Peyer's patch (tissue), 4 donors: ENCODE measurements around the gene RAD51B. TPM values are rescaled to one million over a fixed set of nuclear protein-coding genes. Genes with fewer than 3 reads are reported as not detected.

Experiments used
- DNase-seq, 3 donors: peaks; one replicate each; pipeline ENCODE4 v3.0.0-alpha.2; 2017 to 2019
- H3K27ac ChIP-seq, 4 donors: fragments of 200-600 bp; sonication (generic); one replicate each; pipeline ENCODE4 v1.5.1; 2016 to 2019
- H3K27me3 ChIP-seq, 2 donors: fragments of 200-600 bp; sonication (generic); one replicate each; pipeline ENCODE4 v1.5.1; 2019
- H3K36me3 ChIP-seq, 3 donors: fragments of 200-600 bp; sonication (generic); one replicate each; pipeline ENCODE4 v1.5.1; 2016 to 2019
- H3K4me1 ChIP-seq, 4 donors: fragments of 200-600 bp; sonication (generic); one replicate each; pipeline ENCODE4 v1.5.1; 2016 to 2019
- H3K4me3 ChIP-seq, 4 donors: fragments of 200-600 bp; sonication (generic); 1 replicate in 3 of 4; 2 replicates in 1 of 4; pipeline ENCODE4 v1.5.1; 2016 to 2019; ENCODE audit warnings: mild to moderate bottlenecking in 1 of 4
- H3K9me3 ChIP-seq, 4 donors: fragments of 200-600 bp; sonication (generic); one replicate each; pipeline ENCODE4 v1.5.1; 2016 to 2019; ENCODE audit warnings: mild to moderate bottlenecking in 1 of 4
- CTCF ChIP-seq, 6 experiments: fragments of 450-650 bp in 4 of 6; fragments of 200-600 bp in 2 of 6; sonication (generic) in 1 of 6; IDR thresholded peaks; one replicate each; pipeline ENCODE4 v1.5.1; 2017 to 2019; ENCODE audit warnings: antibody characterized with exemption in 6 of 6, mild to moderate bottlenecking in 3 of 6, moderate library complexity in 1 of 6
- POLR2A ChIP-seq, 2 donors: fragments of 450-650 bp; IDR thresholded peaks; one replicate each; pipeline ENCODE4 v1.5.1; 2017; ENCODE audit warnings: antibody characterized with exemption in 2 of 2, mild to moderate bottlenecking in 2 of 2, moderate library complexity in 2 of 2
- total RNA-seq, 4 donors: library from RNA; depleted of rRNA; stranded (reverse); fragments of >200 nt; gene quantifications; one replicate each; pipeline ENCODE4 v1.1.0, GENCODE V29; 2016

The RAD51B gene
- total RNA-seq, 4 donors from 2014 or later = 12.6 to 103 (median 33.1) TPM

- Histone ChIP-seq H3K4me1 (peaks cover 0 to 11% (median 0%) of the 10 kb centered on the region in 4 donors), H3K27ac (peak overlapping the region; percentile 57 to 72 (median 65)), H3K4me3 (peak overlapping the region in 3 of 4 donors; percentile 5 to 38 (median 18)), H3K36me3 (no peaks in the 10 kb centered on the region), H3K27me3 (no peaks in the 10 kb centered on the region), H3K9me3 (no peaks in the 10 kb centered on the region)
- DNase-seq = peak in 2 of 3 donors; percentile 25 to 55
- no peak for TF ChIP-seq POLR2A (IDR thresholded peaks at IDR 0.05)
- no peak for TF ChIP-seq CTCF (IDR thresholded peaks at IDR 0.05)
Measured at GRCh38 chr14:68210729-68211299, 391.2 kb downstream of the RAD51B start.

GRCh38 chr14:68211421-68211820 lies 391.8 kb downstream of the RAD51B start:
- H3K4me3 ChIP-seq = no peak overlapping the region
- no peaks in the 10 kb centered on the region for H3K27me3 ChIP-seq
- no peaks in the 10 kb centered on the region for H3K9me3 ChIP-seq
- TF ChIP-seq POLR2A (IDR thresholded peaks at IDR 0.05) (no peak), CTCF (IDR thresholded peaks at IDR 0.05) (no peak)
- H3K36me3 ChIP-seq = no peaks in the 10 kb centered on the region
- peak overlapping the region; percentile 57 to 72 (median 65) for H3K27ac ChIP-seq
- DNase-seq = no peak
- peaks cover 0 to 11% (median 0%) of the 10 kb centered on the region in 4 donors for H3K4me1 ChIP-seq

- Histone ChIP-seq H3K4me1 (peaks cover 0 to 11% (median 0%) of the 10 kb centered on the region in 4 donors), H3K36me3 (no peaks in the 10 kb centered on the region), H3K4me3 (no peak overlapping the region), H3K27me3 (no peaks in the 10 kb centered on the region), H3K27ac (peak overlapping the region in 2 of 4 donors; percentile 10 to 70), H3K9me3 (no peaks in the 10 kb centered on the region)
- TF ChIP-seq POLR2A (IDR thresholded peaks at IDR 0.05) (no peak), CTCF (IDR thresholded peaks at IDR 0.05) (no peak)
- DNase-seq = no peak
Measured at GRCh38 chr14:68211886-68212285, 392.3 kb downstream of the RAD51B start.

- H3K27me3 ChIP-seq = no peaks in the 10 kb centered on the region
- TF ChIP-seq CTCF (IDR thresholded peaks at IDR 0.05) = no peak
- no peak for TF ChIP-seq POLR2A (IDR thresholded peaks at IDR 0.05)
- no peaks in the 10 kb centered on the region for H3K9me3 ChIP-seq
- H3K27ac ChIP-seq = peak overlapping the region in 1 of 4 donors; percentile 70
- peaks cover 0 to 11% (median 0%) of the 10 kb centered on the region in 4 donors for H3K4me1 ChIP-seq
- no peak overlapping the region for H3K4me3 ChIP-seq
- H3K36me3 ChIP-seq = no peaks in the 10 kb centered on the region
- no peak for DNase-seq
Measured at GRCh38 chr14:68212361-68212760, 392.8 kb downstream of the RAD51B start.

GRCh38 chr14:68214431-68214830 lies 394.9 kb downstream of the RAD51B start:
- H3K4me1 ChIP-seq = peaks cover 0 to 11% (median 0%) of the 10 kb centered on the region in 4 donors
- no peaks in the 10 kb centered on the region for H3K36me3 ChIP-seq
- no peak for DNase-seq
- H3K9me3 ChIP-seq = no peaks in the 10 kb centered on the region
- H3K27ac ChIP-seq = no peak overlapping the region
- no peaks in the 10 kb centered on the region for H3K27me3 ChIP-seq
- no peak for TF ChIP-seq POLR2A (IDR thresholded peaks at IDR 0.05)
- H3K4me3 ChIP-seq = no peak overlapping the region

GRCh38 chr14:68215629-68216028 lies 396.1 kb downstream of the RAD51B start:
- H3K4me3 ChIP-seq = no peak overlapping the region
- no peak for TF ChIP-seq POLR2A (IDR thresholded peaks at IDR 0.05)
- no peak for TF ChIP-seq CTCF (IDR thresholded peaks at IDR 0.05)
- DNase-seq = no peak
- peaks cover 0 to under 1% (median 0%) of the 10 kb centered on the region in 4 donors for H3K4me1 ChIP-seq
- H3K27me3 ChIP-seq = no peaks in the 10 kb centered on the region
- H3K27ac ChIP-seq = no peak overlapping the region
- H3K9me3 ChIP-seq = no peaks in the 10 kb centered on the region
- no peaks in the 10 kb centered on the region for H3K36me3 ChIP-seq
